A549 (cell line): ENCODE measurements around the gene PROSER3. TPM values are rescaled to one million over a fixed set of nuclear protein-coding genes. Genes with fewer than 3 reads are reported as not detected.

Source experiments
- ATAC-seq, 2 experiments: fragments of 200-7000 bp in 1 of 2; fragments of >200 bp in 1 of 2; cut with Nextera tagmentation in 1 of 2; cut with Tn5 transposase in 1 of 2; 3 replicates each; pipeline versions ENCODE4 v1.8.0 to v1.9.1; 2018 to 2020; ENCODE audit warnings: mild to moderate bottlenecking in 1 of 2, moderate library complexity in 1 of 2
- CTCF ChIA-PET: fragments of 300-600 bp; sonication (Branson Sonifier 250); formaldehyde crosslinking; extraction: SDS; loops from one replicate; lab custom pipeline; 2021; ENCODE audit warnings: antibody characterized with exemption, inconsistent platforms; lab: Yijun Ruan, JAX
- POLR2A ChIA-PET: fragments of 350-600 bp; formaldehyde crosslinking; extraction: SDS; loops from one replicate; lab custom pipeline; 2021; ENCODE audit warnings: antibody characterized with exemption, inconsistent platforms; lab: Yijun Ruan, JAX
- DNase-seq, 2 experiments: peaks; one replicate each; pipeline versions ENCODE4 v3.0.0 to v3.0.0-alpha.2; 2011 to 2016; ENCODE audit warnings: low read depth in 1 of 2, low spot score in 1 of 2
- FAIRE-seq: peaks from 2 replicates; lab custom pipeline; 2011; peaks lifted over from hg19 to GRCh38; lab: Jason Lieb, UNC
- H3K27ac ChIP-seq, 2 experiments: fragments of >200 bp; sonication (Bioruptor Twin); formaldehyde crosslinking; 3 replicates each; pipeline ENCODE4 v1.5.1; 2016 to 2017
- H3K4me1 ChIP-seq: fragments of >200 bp; sonication (Bioruptor Twin); formaldehyde crosslinking; 3 replicates; pipeline ENCODE4 v1.6.1; 2016
- H3K4me2 ChIP-seq: fragments of >200 bp; sonication (Bioruptor Twin); formaldehyde crosslinking; 3 replicates; pipeline ENCODE4 v1.6.1; 2016
- H3K4me3 ChIP-seq: fragments of >200 bp; sonication (Bioruptor Twin); formaldehyde crosslinking; 3 replicates; pipeline ENCODE4 v1.5.1; 2016
- H3K9me3 ChIP-seq: fragments of >200 bp; sonication (Bioruptor Twin); formaldehyde crosslinking; 3 replicates; pipeline ENCODE4 v1.6.1; 2016
- CBX2 ChIP-seq: fragments of 200-600 bp; sonication (generic); IDR thresholded peaks from 2 replicates; pipeline ENCODE4 v1.6.1; 2016; ENCODE audit warnings: low read depth, mild to moderate bottlenecking, borderline replicate concordance
- E2F6 ChIP-seq: IDR thresholded peaks from 2 replicates; pipeline ENCODE4 v1.6.1; 2012; ENCODE audit warnings: low read depth, borderline replicate concordance
- EHMT2 ChIP-seq: fragments of 200-600 bp; sonication (generic); IDR thresholded peaks from 2 replicates; pipeline ENCODE4 v1.6.1; 2016; ENCODE audit warnings: antibody characterized with exemption, low read depth, mild to moderate bottlenecking, moderate library complexity
- ELK1 ChIP-seq: fragments of 150-350 bp; IDR thresholded peaks from 2 replicates; pipeline ENCODE4 v1.6.1; 2014; ENCODE audit warnings: low read depth, mild to moderate bottlenecking, low read length
- FOXS1 ChIP-seq: fragments of 250-450 bp; sonication (Bioruptor Pico); IDR thresholded peaks from 2 replicates; pipeline ENCODE4 v1.5.0; 2020; ENCODE audit warnings: mild to moderate bottlenecking, moderate library complexity
- HEYL ChIP-seq: fragments of 250-450 bp; sonication (Bioruptor Pico); IDR thresholded peaks from 2 replicates; pipeline ENCODE4 v1.8.0; 2021; ENCODE audit warnings: mild to moderate bottlenecking, moderate library complexity
- JUNB ChIP-seq: fragments of >200 bp; sonication (Bioruptor Twin); formaldehyde crosslinking; IDR thresholded peaks from 2 replicates; pipeline ENCODE4 v1.6.1; 2016
- KDM5A ChIP-seq: fragments of 200-600 bp; sonication (generic); IDR thresholded peaks from 2 replicates; pipeline ENCODE4 v1.6.1; 2016; ENCODE audit warnings: antibody characterized with exemption, mild to moderate bottlenecking
- NFE2L2 ChIP-seq: fragments of 150-350 bp; conservative IDR thresholded peaks from 2 replicates; pipeline ENCODE4 v1.6.1; 2014; ENCODE audit warnings: low read length
- NR3C1 ChIP-seq: fragments of >200 bp; sonication (Bioruptor Twin); formaldehyde crosslinking; IDR thresholded peaks from 3 replicates; pipeline ENCODE4 v1.6.1; 2017
- POLR2A ChIP-seq: IDR thresholded peaks from 2 replicates; pipeline ENCODE4 v1.6.1; 2012; ENCODE audit warnings: mild to moderate bottlenecking, low read length
- RARB ChIP-seq: fragments of 250-450 bp; sonication (Bioruptor Pico); IDR thresholded peaks from 2 replicates; pipeline ENCODE4 v1.8.0; 2021; ENCODE audit warnings: mild to moderate bottlenecking, moderate library complexity
- RCOR1 ChIP-seq: fragments of 150-350 bp; IDR thresholded peaks from 2 replicates; pipeline ENCODE4 v1.6.1; 2014; ENCODE audit warnings: antibody characterized with exemption, low read length, low read depth
- REST ChIP-seq: fragments of 200-600 bp; sonication (generic); IDR thresholded peaks from 2 replicates; pipeline ENCODE4 v1.6.1; 2016; ENCODE audit warnings: antibody characterized with exemption, mild to moderate bottlenecking, moderate library complexity
- SMC3 ChIP-seq: fragments of >200 bp; sonication (Bioruptor Twin); formaldehyde crosslinking; IDR thresholded peaks from 3 replicates; pipeline ENCODE4 v1.6.1; 2018; ENCODE audit warnings: inconsistent platforms
- WGBS: methylation state at CpG from one replicate; pipeline ENCODE4 v1.1.6; 2017; ENCODE audit errors: missing lambda C conversion rate; 5-methylcytosine and 5-hydroxymethylcytosine counted together
- polyA plus RNA-seq, 4 experiments: library from polyadenylated mRNA; depleted of rRNA in 3 of 4; stranded (reverse); fragments of >200 nt; fragmentation: RNase III in 1 of 4; extraction: RNeasy Plus Mini Kit Qiagen cat#74134 plus additional on column Dnase treatment in 1 of 4; gene quantifications; 2 replicates in 3 of 4; 3 replicates in 1 of 4; pipeline ENCODE4 v1.2.3, GENCODE V29; 2011 to 2017

PROSER3 gene
- polyA plus RNA-seq, 2 of the 4 experiments (the other 2 are of a cell fraction) = 19.5 to 24.4 TPM

GRCh38 chr19:35727053-35727955 is 30.7 kb upstream of the PROSER3 start:
- TF ChIP-seq FOXS1 (CRISPR knock-in tag) = no peak
- no peak for TF ChIP-seq E2F6
- TF ChIP-seq CBX2 = no peak
- TF ChIP-seq NFE2L2 = no peak
- TF ChIP-seq RCOR1 = no peak
- no peak for TF ChIP-seq EHMT2
- TF ChIP-seq JUNB = no peak
- no peak for TF ChIP-seq ELK1
- TF ChIP-seq SMC3 = no peak
- no peak for TF ChIP-seq REST
- TF ChIP-seq RARB (CRISPR knock-in tag) = no peak
- no peak for TF ChIP-seq KDM5A
- H3K9me3 ChIP-seq = no peaks in the 10 kb centered on the region
- H3K27ac ChIP-seq = no peak overlapping the region
- H3K4me2 ChIP-seq = no peak overlapping the region
- CTCF ChIA-PET = interaction anchor here (0.6 to 3.2 kb wide), 12 partner anchors 10 to 217 kb away, joined by 3 to 32 read pairs (median 4); no protein-coding TSS in a partner anchor
- 94% methylated on average over 25 of the region's 25 CpGs for WGBS
- no peaks in the 10 kb centered on the region for H3K4me1 ChIP-seq
- no peak overlapping the region for H3K4me3 ChIP-seq
- ATAC-seq = no peak
- FAIRE-seq = no peak
- DNase-seq = no peak
- POLR2A ChIA-PET = interaction anchor here (0.6 to 1.9 kb wide), 5 partner anchors 9 to 28 kb away, joined by 3 to 6 read pairs (median 4); no protein-coding TSS in a partner anchor

GRCh38 chr19:35727956-35728706 is 29.8 kb upstream of the PROSER3 start:
- no peak for TF ChIP-seq NR3C1
- DNase-seq (no peak), FAIRE-seq (no peak), ATAC-seq (no peak)
- no peak overlapping the region for H3K4me2 ChIP-seq
- H3K9me3 ChIP-seq = no peaks in the 10 kb centered on the region
- H3K27ac ChIP-seq = no peak overlapping the region
- WGBS = 93% methylated on average over 19 of the region's 19 CpGs
- ChIA-PET POLR2A (interaction anchor here (0.9 to 1.9 kb wide), 3 partner anchors 9 to 12 kb away, joined by 4 to 6 read pairs (median 4); no protein-coding TSS in a partner anchor), CTCF (interaction anchor here (0.9 to 3.2 kb wide), 12 partner anchors 9 to 218 kb away, joined by 3 to 32 read pairs (median 4); no protein-coding TSS in a partner anchor)
- no peak overlapping the region for H3K4me3 ChIP-seq
- H3K4me1 ChIP-seq = no peaks in the 10 kb centered on the region

GRCh38 chr19:35729021-35729420 is 29.0 kb upstream of the PROSER3 start:
- DNase-seq = no peak
- Histone ChIP-seq H3K4me1 (no peaks in the 10 kb centered on the region), H3K4me2 (no peak overlapping the region), H3K27ac (no peak overlapping the region), H3K4me3 (no peak overlapping the region), H3K9me3 (no peaks in the 10 kb centered on the region)
- ATAC-seq = no peak
- ChIA-PET POLR2A (interaction anchor here (1.2 to 1.9 kb wide), 2 partner anchors 10 to 11 kb away, joined by 4 to 6 read pairs; no protein-coding TSS in a partner anchor), CTCF (interaction anchor here (1.1 to 3.2 kb wide), 5 partner anchors 8 to 203 kb away, joined by 3 to 32 read pairs (median 5); no protein-coding TSS in a partner anchor)
- WGBS = 94% methylated on average over 18 of the region's 18 CpGs
- no peak for FAIRE-seq
- TF ChIP-seq HEYL (CRISPR knock-in tag) (no peak), E2F6 (no peak), RCOR1 (no peak), REST (no peak), ELK1 (no peak), POLR2A (0 out of 2 replicates have a peak, but pooled peaks have one; percentile 10)
